Adrenal gland (tissue), 5 donors: Measurements from ENCODE around the gene PTPRS.

Experiments
- POLR2A ChIP-seq, 2 donors: fragments of 450-650 bp; IDR thresholded peaks; one replicate each; pipeline ENCODE4 v1.6.1; 2017; ENCODE audit warnings: antibody characterized with exemption in 2 of 2, mild to moderate bottlenecking in 2 of 2, moderate library complexity in 1 of 2
- TF ChIP-seq, protein P1 (sequence below), 6 experiments: fragments of 450-650 bp in 4 of 6; fragments of 200-600 bp in 2 of 6; sonication (generic) in 1 of 6; IDR thresholded peaks; 1 replicate in 5 of 6; 2 replicates in 1 of 6; pipeline versions ENCODE4 v1.5.1 to v1.8.0; 2016 to 2021; ENCODE audit warnings: antibody characterized with exemption in 6 of 6, mild to moderate bottlenecking in 2 of 6, moderate library complexity in 1 of 6
- donor health status: DM: no; HTN: no; CAD: no.

DNA sequence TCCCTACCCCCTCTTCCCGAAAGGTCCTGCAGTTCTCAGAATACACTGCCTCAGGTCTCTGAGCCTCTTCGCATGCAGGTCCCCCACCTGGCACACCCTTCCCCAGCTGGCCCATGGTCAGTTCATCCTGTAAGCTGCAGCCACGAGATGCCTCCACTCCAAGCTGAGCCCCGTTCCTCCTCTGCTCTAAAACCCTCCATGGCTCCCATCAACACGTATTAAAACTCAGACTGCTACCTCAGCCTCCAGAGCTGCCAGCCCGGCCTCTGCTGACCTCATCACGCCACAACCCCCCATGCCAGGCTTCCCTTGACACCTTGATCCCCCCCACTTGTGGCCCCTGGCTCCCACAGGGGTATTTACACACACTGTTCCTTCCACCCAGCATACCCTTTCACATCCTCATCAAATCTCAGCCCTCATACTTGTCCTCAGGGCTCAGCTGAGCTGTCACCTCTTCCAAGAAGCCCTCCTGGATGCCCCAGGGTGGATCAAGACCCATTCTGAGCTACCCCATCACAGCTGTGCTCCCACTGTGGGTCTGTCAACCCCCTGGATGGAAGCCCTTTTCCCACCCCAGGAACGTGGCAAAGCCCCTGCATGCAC lies 48.9 kb downstream of the PTPRS start:
- TF ChIP-seq, protein P1, sequence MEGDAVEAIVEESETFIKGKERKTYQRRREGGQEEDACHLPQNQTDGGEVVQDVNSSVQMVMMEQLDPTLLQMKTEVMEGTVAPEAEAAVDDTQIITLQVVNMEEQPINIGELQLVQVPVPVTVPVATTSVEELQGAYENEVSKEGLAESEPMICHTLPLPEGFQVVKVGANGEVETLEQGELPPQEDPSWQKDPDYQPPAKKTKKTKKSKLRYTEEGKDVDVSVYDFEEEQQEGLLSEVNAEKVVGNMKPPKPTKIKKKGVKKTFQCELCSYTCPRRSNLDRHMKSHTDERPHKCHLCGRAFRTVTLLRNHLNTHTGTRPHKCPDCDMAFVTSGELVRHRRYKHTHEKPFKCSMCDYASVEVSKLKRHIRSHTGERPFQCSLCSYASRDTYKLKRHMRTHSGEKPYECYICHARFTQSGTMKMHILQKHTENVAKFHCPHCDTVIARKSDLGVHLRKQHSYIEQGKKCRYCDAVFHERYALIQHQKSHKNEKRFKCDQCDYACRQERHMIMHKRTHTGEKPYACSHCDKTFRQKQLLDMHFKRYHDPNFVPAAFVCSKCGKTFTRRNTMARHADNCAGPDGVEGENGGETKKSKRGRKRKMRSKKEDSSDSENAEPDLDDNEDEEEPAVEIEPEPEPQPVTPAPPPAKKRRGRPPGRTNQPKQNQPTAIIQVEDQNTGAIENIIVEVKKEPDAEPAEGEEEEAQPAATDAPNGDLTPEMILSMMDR (IDR thresholded peaks at IDR 0.05) = no peak
- TF ChIP-seq POLR2A (IDR thresholded peaks at IDR 0.05) = no peak
